GM19193 (cell line): ENCODE results near the gene HS6ST2.

Experiments used
- POLR2A ChIP-seq: IDR thresholded peaks from 4 replicates; pipeline ENCODE4 v1.6.1; 2011; ENCODE audit not compliant: insufficient read depth, insufficient read length; ENCODE audit errors: extremely low read depth

HS6ST2 gene

GRCh38 chrX:132584936-132585335 lies 373.5 kb downstream of the HS6ST2 start:
- TF ChIP-seq POLR2A, result no peak

GRCh38 chrX:132576939-132577338 lies 381.5 kb downstream of the HS6ST2 start:
- no peak for TF ChIP-seq POLR2A
